Right kidney (tissue), 1 donor: ENCODE results near the gene ACTL6A.

Source experiments
- DNase-seq: peaks from one replicate; pipeline ENCODE4 v3.0.0-alpha.2; 2016

Gene ACTL6A

DNA sequence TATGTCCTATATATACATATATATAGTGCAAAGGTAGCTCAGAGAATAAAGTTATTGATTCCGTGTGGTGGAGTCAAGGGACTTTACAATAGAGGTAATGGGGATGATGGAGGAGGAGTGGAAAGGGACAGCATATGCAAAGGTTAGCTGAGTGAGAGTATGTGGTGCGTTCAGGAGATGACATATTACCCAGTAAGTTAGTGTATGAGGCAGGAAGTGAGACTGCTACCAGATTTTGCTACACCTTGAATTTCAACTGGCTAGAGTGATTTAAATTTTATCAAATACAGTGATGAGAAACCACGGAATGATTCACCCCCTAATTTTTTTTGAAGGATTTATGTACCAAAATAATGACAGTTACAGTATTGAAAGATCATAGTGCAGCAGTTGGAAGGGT lies 2.8 kb downstream of the ACTL6A start:
- DNase-seq: no peak

DNA sequence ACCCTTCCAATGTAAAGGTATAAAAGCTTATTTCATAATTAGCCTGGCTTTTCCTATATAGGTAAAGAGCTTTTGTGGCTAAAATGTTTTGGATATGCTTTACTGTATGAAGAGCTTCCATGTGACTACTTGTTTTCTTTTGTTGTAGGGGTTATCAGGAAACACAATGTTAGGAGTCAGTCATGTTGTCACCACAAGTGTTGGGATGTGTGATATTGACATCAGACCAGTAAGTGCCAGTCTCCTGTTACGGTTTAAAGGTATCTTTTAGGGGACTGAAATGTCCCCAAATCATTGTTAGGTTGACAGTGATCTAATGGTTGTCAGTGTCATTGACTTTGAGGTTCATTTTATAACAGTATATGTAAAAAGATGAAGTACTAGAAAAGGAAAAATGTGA lies 18.3 kb downstream of the ACTL6A start:
- no peak for DNase-seq

DNA sequence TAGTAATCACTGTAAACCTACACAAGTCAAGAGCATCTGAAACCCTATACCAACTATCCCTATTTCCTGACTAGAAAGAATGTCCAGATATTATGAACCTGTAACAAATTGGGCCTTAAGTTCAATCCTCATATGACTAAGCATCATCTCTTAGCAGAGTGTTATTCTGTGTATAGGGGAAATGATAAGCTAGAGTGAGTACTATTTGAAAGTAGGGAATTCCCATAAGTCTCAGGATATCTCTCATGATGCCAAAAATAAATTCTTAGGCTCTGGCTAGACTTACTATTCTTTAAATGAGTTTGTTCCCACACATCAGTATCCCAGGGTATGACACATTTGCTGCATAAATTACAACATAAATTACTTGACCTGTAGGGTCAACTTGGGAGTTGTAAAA lies 26.4 kb downstream of the ACTL6A start:
- no peak for DNase-seq

DNA sequence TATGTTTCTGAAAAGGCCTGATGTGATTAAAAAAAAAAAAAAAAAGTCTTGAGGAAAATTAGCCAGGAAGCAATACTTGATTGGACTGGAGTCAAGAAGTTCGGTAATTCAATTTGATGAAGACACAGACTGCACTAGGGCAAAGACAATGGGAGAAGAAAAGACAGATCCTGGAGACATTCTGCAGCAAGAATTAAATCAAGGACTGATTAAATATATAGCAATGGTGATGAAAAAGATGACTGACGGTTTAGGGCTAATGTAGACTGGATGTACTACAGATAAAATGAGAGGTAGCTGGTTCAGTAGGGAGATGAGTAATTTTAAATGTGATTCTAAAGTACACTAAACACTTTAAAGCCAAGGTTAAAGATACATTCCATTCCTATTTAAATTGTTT lies 27.9 kb downstream of the ACTL6A start:
- no peak for DNase-seq

DNA sequence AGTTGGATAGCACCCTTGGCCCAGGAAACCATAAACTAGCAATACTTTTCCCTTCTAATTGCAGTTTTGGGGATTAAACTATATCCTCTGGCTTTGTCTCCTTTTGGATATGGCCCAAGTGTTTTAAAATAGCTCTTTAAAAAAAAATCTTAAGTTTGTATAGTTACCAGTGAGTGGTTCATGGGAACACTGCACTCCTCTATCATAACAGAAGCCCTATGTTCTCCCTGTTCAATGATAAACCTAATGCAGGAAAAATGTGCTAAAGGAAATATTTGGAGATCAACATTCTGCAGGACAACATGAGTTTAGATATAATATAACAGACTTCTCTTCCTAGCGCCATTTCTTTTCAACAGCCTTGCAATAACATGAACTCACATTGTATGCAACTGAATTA lies 28.6 kb downstream of the ACTL6A start:
- no peak for DNase-seq

DNA sequence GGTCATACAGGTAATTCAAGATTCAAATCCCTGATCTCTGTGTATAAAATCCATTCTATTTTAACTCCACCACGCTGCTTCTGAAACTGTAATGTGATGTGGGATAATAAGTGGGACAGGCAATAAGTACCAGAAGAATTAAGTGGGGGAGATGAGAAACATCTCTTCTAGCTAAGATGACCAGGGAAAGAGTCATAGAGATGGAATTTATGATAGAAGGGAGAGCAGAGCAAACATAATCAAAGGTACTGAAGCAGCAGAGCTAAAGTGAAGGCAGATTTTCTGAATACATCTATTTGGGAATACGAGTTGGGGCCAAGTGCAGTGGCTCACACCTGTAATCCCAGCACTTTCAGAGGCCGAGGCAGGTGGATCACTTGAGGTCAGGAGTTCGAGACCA lies 36.8 kb downstream of the ACTL6A start:
- no peak for DNase-seq

DNA sequence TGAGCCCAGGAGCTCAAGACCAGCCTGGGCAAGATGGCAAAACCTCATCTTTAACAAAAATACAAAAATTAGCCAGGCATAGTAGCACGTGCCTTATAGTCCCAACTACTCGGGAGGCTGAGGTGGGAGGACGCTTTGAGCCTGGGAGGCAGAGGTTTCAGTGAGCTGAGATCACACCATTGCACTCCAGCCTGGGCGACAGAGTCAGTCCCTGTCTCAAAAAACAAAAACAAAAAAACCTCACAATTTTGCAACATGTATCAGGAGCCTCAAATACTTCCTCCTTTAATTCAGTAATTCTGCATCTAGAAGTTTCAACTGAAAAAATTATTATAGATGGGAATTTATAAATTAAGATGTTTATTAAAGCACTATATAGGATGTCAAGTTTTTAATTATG lies 40.6 kb downstream of the ACTL6A start:
- DNase-seq: no peak

DNA sequence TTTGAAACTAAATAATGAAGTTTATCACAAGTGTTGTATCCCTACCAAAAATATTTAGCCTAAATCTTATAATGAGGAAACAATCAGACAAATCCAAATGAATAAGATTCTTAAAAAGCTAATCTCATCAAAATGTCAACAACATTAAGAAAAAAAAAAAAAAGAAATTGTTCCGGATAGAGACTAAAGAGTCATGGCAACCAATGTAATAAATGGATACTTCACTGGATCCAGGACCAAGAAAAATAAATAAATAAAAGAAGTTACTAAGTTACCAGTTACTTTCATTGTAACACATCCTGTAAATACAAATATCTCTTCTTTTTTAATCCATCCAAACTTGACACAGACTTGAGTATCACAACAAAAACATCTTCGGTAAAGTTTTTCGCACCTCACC lies 41.1 kb downstream of the ACTL6A start:
- no peak for DNase-seq

DNA sequence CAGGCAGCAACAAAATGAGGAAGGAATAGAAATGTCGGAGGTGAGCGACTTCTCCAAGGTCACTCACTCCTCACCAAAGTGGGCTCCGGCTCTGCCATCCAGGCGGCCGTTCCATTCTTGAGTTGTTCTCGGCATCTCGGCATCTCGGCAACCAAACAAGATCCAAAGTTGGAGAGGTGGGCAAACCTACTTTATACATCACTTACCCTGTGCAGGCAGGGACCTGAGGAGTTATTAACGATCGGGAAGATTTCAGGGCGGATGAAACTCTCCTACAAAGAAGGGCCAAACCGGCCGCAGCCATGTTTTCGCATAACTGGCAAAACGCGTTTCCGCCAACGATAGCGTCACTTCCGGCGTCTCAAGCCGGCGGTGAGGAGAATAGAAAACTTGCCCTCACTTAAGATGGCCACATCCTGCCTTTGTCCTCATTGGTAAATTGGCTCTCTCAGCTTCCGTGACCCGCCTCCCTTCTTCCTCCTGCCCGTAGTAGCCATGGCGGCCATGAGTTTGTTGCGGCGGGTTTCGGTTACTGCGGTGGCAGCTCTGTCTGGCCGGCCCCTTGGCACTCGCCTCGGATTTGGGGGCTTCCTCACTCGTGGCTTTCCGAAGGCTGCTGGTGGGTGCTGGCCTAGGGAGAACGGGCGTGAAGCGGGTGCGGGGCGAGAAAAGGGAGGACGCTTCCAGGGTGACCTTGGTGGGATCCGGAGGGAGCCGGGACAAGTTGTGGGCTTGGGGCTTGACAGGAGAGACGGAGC lies 41.8 kb downstream of the ACTL6A start, which contains the start of the genes MRPL47 and NDUFB5:
MRPL47 (minus strand) TSS at position 318 of the 758 bp plus-strand sequence; CDS start at position 304, 14 bp downstream.
NDUFB5 (plus strand) TSS at position 474 of the 758 bp plus-strand sequence; CDS start at position 496, 22 bp downstream.
- DNase-seq: peak; percentile 89

DNA sequence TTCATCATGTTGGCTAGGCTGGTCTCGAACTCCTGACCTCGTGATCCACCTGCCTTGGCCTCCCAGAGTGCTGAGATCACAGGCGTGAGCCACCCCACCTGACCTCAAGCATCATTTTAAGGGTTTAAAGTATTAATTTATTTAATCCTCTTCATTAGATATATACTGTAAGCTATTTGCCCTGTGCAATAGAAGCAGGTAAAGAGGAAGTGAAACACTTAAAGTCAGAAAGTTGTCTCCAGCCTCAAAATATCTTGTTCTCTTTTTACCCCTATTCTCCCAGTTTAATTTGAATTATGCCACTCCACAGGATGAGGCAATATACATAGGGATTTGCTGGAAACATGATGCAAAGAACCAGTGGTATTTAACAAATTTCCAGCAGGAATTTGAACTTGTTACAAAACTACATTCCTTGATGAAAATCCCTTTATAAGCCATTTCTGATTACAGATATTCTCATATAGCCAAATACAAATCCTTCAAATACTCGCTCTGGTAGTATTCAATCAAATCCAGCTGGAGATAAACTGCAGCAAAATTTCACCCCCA lies 43.9 kb downstream of the ACTL6A start:
- DNase-seq: no peak

DNA sequence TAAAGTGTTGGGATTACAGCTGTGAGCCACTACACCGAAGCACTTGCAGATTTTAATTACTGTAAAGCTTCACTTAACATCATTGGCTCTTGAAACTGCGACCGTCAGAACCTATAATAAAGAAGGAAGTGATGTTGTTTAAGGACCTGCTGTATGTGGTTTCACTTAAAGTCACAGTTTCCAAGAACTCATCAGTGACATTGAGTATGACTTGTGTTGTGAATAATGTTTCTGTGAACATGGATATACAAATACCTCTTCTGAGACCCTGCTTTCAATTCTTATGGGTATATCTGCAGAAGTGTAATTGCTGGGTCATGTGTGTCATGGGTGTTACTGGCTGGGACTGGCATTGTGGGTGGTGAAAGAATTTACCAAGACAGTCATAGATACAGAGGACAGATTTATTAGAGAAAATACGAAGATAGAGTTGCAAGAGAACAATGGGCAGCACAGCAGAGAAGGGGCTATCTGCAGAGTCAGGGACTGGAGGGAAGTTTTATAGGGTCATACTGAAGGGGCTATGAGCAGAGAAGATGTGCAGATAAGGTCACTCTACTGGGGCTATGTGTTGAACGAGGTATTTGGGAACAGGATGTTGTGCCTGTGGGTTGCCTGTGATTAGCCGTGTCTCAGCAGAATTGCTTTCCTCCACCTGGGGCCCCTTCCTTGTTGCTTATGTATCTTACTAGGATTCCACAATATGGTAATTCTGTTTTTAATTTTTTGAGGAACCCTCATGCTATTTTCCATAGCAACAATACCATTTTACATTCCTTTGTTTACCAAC lies 46.4 kb downstream of the ACTL6A start:
- no peak for DNase-seq

DNA sequence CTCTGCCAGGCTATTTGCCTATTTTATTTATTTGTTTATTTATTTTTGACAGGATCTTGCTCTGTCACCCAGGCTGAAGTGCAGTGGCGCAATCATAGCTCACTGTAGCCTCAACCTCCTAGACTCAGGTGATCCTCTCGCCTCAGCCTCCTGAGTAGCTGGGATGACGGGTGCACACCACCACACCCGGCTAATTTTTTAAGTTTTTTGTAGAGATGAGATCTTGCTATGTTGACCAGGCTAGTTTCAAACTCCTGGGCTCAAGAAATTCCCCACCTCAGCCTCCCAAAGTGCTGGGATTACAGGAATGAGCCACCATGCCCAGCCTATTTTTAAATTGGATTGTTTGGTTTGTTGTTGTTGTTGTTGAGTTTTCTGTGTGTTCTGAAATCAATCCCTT lies 47.3 kb downstream of the ACTL6A start:
- no peak for DNase-seq

DNA sequence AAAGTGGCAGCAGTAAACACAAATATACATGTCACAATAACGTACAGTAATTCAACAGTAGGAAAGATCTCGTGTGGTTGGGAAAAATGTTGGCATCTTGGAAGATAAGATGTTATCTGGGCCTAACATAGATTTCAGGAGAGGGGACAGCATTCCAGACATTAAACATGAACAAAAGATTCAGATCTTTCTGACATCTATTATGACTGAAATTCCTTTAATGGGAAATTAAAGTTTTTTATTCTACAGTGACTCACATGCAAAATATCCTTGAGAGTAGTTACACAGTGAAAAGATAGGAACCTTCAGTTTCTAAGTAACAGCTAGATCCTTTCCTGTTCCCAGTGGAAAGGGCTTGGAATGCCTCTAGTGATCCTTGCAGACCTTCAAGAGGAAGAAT lies 51.1 kb downstream of the ACTL6A start:
- no peak for DNase-seq

DNA sequence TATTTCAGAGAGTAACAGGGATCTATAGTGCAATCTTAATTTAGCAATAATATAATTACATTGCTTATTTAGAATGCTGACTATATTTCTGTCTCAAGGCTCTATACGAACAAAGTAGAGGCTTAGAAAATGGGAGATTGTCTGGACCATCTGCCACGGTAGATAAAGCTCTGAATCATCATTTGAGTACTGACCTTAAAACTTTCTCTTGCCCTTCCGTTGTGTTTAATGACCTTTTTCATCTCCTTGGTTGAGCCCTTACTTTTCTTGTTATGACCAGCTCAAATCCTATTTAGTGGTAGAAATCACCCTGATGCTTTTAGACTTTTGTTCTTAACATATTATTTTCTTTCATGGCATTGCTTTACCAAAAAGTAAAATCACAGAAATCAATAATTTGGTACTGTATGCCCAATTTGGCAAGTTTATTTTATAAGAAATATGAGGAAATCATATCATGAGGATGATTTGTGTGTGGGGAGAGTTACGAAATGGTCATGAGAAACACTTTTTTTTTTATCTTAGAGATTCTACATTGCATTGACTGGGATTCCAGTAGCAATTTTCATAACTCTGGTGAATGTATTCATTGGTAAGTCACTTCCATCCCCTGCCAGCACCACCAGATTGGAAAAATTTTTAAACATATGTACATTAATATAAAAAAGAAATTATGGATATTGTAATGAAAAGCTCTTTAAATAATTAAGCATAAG lies 52.9 kb downstream of the ACTL6A start:
- DNase-seq: no peak

DNA sequence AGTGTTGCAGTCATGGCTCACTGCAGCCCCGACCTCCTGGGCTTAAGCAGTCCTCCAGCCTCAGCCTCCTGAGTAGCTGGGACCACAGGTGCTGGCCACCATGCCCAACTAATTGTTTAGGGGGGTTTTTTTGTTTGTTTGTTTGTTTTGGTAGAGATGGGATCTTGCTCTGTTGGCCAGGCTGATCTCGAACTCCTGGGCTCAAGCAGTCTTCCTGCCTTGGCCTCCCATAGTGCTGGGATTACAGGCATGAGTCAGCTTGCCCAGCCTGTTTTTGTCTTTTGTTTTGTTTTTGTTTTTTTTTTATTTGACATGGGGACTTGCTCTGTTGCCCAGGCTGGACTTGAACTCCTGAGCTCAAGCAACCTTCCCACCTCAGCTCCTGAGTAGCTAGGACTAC lies 59.3 kb downstream of the ACTL6A start:
- no peak for DNase-seq

DNA sequence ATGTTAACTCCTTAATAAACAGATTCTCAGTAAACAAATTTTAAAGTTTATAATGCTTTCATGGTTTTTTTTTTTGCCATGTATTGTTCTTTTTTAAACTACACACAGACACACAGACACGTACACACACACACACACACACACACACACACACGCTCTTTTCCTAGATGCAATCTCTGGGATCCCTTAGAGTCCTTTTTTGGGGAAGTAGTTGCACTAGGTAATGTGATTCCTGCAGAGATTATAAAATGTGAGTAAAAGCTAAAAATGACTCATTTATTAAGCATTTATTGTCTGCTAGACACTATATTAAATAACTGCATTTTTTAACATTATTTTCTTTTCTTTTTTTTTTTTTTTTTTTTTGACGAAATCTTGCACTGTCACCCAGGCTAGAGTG lies 61.7 kb downstream of the ACTL6A start:
- DNase-seq: no peak

DNA sequence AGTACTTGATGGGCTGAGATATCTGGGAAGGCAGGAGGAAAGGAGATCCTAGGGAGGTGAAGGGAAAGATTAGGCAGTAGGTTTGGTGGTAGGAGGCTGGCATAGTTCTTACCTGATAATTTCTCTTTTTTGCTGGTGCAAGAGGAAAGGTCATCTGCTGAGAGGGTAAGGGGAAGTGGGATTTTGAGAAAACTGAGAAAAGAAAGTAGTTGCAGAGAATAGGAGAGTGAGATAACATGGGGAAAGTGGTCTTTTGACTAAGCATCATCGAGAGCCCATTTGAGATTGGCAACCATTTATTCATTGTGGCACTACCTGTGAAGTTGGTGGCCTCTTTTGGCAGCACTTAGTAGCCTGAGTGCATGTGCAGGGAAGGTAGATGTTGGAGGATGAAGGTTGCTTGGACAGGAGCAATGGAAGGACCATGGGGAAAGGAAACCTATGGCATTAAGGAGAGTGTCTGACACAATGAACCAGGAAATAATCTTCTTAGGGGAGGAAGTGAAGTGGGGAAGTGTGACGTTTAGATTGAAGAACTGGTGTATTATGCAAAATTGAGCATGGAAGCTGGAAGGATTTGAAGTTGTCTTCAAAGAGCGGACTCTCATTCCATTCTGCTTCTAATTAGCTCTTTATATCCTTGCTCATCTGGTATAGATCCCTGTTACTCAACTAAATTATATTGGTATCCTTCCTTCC lies 68.2 kb downstream of the ACTL6A start:
- DNase-seq: no peak
